H4 (cell line): ENCODE measurements around the gene UNC13D. TPM values are rescaled to one million over a fixed set of nuclear protein-coding genes. Genes with fewer than 3 reads are reported as not detected.

ENCODE experiments used
- DNase-seq: peaks from one replicate; pipeline ENCODE4 v3.0.0-alpha.2; 2015; ENCODE audit warnings: low spot score
- total RNA-seq: library from RNA; depleted of rRNA; stranded (reverse); fragments of >200 nt; shearing (Covaris generic); gene quantifications from 2 replicates; pipeline ENCODE4 v1.2.3, GENCODE V29; 2014

The UNC13D gene
- total RNA-seq, 1 experiment from 2014 or later, result 2.9 TPM

- DNase-seq, result no peak
Measured at GRCh38 chr17:75850928-75851692, 6.9 kb upstream of the UNC13D start.

- no peak for DNase-seq
Measured at GRCh38 chr17:75849724-75850123, 5.5 kb upstream of the UNC13D start.

- no peak for DNase-seq
Measured at GRCh38 chr17:75849279-75849646, 5.1 kb upstream of the UNC13D start.

DNA sequence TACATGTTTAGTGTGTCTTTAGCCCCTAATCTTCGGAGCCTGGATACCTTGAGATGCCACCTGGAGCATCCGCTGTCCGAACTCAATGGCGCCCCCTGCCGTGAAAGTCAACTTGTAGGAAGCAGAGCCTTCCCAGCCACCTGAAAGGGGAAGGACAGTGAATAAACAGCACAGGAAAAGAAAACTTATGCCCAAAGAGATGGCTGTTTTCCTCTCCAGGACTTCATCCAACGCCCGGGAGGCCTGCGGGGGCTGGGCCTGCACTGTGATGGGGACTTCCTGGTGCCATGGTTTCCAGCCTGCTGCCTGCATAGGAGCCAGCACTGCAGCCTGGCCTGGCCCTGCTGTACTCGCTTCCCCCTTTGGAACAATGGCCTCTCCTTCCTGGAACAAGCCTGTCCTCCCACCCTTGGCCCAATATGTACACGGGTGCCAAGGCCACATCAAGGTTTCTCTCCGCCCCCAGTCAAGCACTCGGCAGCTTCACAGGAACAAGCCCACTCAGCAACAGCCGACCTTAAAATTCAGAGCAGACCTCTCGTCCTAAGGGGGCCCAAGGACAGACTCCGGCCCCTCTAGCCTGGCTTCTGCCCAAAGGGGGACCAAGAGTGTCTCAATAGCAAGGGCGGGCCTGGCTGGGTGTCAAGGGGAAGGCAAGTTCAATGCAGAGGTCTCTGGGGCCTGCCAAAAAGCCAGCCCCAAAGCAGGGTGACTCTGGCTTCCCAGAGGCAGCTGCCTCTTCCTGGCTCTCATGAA is 4.5 kb upstream of the UNC13D start:
- DNase-seq, result no peak

DNA sequence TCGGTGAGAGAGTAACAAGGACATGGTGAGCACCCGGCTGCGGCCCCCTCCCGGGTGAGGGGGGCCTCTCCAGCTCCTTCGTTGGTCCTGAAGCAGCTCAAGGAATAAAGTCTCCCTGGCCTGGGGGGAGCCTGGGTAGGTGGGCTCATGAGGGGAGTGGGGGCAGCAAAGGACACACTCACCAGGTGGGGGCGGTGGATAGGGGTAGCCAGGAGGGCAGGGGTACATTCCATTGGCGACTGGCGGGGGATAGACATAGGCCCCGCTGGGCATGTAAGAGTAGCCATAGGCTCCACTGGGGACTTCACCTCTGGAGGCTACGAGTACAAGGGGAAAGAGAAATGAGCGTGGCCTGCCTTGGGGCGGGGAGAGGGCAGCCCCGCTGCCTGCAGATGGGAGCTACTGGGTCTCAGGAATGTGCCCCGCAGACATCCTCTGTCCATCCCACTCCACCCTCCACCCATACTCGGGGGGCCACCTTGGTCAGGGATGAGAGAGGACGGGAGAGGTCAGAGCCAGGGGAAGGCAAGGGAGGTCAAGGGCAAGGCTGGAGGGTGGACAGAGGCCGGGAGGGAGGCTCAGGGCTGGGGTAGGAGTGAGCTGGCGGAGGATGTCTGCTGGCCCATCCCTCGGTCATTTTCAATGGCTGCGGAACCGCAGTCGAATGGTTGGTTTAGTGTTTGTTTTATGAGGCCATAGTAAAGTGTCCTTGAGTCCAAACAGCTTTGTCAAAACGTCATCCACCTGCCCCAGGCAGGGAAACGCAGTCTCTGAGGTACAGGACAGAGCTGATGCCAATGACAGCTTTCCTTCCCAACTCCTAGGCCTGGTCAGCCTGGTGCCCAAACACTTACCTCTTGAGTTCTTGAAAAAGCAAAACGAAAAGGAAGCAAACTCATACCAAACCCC is 3.7 kb upstream of the UNC13D start:
- DNase-seq, result no peak

DNA sequence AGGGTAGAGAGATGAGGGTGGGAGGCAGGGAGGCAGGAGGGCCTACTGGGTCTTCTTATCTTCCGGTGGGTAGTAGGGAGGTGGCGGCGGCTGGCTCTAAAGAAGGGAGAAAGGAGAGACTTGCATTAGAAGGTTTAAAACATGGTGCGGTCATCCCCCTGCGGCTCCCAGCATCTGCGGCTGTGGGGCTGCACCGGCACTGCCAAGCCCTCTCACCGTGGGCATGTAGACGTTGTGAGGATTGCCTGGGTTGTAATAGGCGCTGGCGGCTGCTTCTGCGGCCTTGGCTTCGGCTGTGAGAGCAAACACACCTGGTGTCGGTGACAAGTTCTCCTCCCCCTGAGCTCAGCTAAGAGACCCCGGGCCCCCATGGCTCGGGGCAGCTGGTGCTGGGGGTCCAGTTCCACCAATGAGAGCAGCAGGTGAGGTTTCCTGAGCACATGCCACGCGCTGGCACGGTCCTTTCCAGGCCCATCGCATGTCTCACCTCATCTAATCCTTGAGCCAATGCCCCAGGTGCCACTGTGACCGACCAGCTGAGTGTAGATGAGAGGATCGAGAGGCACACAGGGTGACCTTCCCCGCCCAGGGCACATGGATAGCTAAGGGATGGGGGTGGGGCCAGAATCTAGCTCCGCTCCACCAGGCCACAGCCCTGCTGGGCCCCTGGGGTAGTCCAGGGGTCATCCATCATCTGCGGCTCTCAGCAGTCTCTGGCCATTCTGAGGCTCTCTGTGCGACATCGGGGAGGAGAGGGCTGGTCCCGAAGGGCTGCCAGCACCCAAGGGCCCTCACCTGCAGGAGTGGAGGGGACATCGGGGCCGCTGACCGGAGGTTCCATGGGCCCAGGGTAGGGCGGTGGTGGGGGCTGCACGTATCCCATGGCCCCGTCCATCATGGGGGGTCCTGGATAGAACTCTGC is 2.7 kb upstream of the UNC13D start:
- no peak for DNase-seq

DNA sequence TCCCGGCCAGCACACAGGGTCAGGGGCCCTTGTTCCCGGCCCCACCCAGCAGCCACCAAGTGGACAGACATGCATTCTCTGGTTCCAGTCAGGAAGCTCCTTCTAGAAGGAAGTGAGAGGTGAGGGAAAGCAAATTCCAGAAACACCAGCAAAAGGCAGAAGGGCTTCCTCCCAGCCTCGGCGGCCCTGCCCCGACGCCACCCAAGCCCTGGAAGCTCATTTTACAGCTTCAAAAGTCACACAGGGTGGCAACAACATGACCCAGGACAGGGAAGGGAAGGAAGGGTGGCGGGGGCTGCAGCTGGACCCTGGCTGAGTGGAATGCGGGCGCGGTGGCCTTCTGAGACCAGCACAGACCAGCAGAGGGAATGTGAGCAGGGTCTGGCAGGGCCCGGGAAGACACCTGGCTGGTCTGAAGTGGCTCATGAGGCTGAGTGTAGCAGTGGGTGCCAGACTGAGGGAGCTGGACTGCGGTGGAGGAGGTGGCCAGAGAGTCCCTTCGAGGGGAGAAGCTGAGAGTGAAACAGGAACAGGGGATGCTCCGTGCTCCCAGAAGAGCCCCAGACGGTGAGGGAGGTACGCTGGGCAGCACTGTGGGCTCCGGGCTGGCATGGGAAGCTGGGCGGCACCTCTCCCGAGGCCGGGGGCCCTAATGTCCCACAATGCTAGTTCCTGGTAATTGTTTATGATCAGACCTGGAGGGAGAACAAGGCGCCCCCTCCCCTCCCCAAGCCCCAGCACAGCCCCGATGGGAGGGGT is 1.9 kb upstream of the UNC13D start:
- no peak for DNase-seq

GRCh38 chr17:75845058-75845711 is 981 bp upstream of the UNC13D start:
- peak; percentile 89 for DNase-seq

GRCh38 chr17:75844530-75845057 is 390 bp upstream of the UNC13D start:
- DNase-seq, result peak; percentile 71

- DNase-seq, result no peak
Measured at GRCh38 chr17:75842963-75843576, 1.1 kb downstream of the UNC13D start.

GRCh38 chr17:75842411-75842810 is 1.8 kb downstream of the UNC13D start:
- DNase-seq, result no peak

DNA sequence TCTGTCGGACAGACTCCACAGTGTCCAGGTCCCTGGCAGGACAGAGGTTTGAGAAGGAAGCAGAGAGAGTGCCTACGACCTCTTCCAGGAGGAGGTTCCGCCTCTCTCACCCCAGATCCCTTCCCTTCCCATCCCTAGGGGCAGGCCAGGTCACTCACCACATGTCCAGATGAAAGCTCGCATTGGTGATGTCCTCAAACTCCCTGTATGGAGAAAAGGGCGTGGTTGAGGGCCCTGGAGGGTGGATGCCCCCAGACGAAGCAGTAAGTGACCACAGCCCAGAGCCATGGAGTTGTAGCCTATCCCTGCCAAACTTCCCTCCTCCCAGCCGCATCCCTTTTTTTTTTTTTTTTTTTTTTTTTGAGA is 3.4 kb downstream of the UNC13D start:
- DNase-seq, result no peak

DNA sequence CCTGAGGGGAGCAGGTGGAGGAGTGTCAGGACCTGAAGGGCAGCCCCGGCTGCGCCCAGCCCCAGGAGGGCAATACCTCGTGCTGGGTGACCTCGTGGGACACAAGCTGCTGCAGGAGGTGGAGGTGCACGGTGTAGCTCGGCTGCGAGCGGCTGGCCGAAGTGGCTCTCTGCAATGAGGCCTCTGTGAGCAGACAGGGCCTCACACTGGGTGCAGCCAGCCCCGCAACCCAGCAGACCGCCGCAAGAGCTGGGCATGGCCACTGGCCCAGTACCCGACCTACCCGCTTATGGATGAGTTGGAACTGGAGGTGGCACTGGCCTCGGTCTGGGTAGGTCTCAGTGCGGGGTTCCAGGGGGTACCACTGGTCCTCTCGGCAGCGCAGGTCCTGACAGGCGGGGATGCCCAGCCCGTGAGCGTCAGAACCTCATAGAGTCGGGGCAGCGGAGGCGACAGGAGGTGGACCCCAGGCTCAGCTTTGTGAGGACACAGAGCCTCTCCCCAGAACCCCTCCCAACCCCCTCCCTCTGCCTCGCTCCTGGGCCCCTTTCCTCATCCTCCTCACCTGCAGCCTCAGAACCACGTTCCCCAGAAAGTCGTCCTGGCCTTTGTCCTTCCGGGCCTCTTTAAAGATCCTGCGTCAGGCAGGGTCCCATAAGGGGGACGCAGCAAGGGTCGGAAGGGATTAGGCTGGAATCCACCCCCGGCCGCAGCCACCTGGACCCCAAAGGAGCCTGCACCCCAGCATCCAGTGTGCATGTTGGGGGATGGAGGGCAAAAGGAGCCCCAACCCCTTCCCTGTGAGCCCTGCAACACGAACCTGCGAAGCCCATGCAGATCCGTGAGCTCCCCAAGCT is 4.0 kb downstream of the UNC13D start:
- DNase-seq, result no peak

GRCh38 chr17:75838410-75838809 is 5.8 kb downstream of the UNC13D start:
- DNase-seq, result no peak

GRCh38 chr17:75837899-75838298 is 6.3 kb downstream of the UNC13D start:
- no peak for DNase-seq

- no peak for DNase-seq
Measured at GRCh38 chr17:75836605-75837004, 7.6 kb downstream of the UNC13D start.

DNA sequence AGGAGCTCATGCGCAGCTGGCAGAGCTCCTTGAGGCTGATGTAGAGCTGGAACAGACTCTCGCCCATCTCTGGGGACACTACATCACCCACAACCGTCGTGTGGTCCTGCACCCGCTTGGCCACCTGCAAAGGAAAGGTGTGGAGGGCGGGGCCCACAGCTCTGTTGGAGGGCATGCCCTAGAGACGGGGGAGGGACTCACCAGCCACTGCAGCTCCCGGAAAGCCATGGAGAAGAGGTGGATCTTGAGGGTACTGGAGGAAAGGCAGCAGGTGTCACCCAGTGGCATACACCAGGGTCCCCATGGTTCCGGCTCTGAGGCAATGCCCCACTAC is 8.6 kb downstream of the UNC13D start:
- no peak for DNase-seq

DNA sequence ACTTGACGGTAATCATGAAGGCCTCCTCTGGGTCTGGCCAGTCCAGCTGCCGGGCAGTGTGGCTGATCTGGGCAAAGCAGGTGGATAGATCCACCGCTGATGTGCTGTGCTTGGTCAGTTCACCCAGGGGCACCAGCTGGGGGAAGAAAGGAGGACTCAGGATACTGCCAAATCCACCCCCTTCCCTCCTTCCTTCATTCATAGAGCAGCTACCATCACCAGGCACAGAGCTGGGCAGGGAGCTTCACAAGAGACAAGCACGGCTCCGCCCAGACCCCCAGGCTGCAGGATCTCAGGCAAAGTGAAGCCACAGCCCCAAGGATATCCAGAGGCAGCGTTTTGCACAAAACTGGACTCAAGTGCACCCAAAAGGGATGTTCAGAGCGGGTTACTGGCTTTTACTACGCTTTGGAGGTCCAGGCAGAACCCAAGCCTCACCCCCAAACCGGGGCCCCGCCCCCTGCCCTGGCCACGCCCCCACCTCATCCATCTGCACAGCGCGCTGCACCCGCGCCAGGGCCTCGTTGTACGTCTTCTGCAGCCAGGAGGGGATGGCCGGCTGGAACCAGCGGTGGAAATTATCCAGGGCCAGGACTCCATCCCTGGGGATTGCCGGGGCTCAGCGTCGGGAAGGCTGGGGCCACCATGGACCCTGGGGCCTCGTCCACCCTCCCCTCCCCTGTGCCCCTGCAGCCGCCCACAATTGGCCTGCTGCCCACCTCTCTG is 9.1 kb downstream of the UNC13D start:
- DNase-seq, result no peak
